Fibroblast of villous mesenchyme (primary cell): ENCODE data around the gene LUZP2. TPM values are rescaled to one million over a fixed set of nuclear protein-coding genes. Genes with fewer than 3 reads are reported as not detected.
"Not testable (repeated sequence)": the region's sequence is repeated elsewhere in the genome, so short reads cannot be mapped to it uniquely, and the experiment has no call there.

Experiments used
- DNase-seq: peaks from one replicate; pipeline ENCODE4 v3.0.0-alpha.2; 2010; ENCODE audit warnings: low read depth
- H3K4me3 ChIP-seq: 2 replicates; pipeline ENCODE4 v1.5.1; 2011; ENCODE audit warnings: low read depth, mild to moderate bottlenecking, low read length
- total RNA-seq: library from RNA; depleted of rRNA; stranded (reverse); fragments of >200 nt; gene quantifications from 2 replicates; pipeline ENCODE4 v1.2.3, GENCODE V29; 2012
- TF ChIP-seq, protein P1 (sequence below): IDR thresholded peaks from 2 replicates; pipeline ENCODE4 v1.5.1; 2012; ENCODE audit warnings: low read depth, mild to moderate bottlenecking, low read length; ENCODE audit not compliant: insufficient read depth

Gene LUZP2
- total RNA-seq, 1 donor = under 0.01 TPM

DNA sequence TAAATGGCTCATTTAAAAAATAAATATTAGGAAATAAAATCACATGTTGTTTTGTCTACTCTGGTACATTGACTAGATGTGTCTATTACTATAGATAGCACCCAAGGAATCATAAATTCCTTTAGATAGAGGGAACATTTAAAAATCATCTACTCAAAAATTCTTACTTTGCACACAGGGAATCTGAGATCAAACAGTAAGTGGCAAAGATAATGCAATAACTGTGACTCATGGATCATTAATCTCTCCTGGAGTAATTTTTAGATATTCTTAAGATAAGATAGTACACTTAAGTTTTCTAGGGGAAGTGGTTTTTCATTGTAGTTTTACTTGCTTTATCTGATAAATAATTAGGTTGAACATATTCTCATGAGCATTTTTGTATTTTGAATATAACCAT lies 468.9 kb downstream of the LUZP2 start:
- TF ChIP-seq, protein P1, sequence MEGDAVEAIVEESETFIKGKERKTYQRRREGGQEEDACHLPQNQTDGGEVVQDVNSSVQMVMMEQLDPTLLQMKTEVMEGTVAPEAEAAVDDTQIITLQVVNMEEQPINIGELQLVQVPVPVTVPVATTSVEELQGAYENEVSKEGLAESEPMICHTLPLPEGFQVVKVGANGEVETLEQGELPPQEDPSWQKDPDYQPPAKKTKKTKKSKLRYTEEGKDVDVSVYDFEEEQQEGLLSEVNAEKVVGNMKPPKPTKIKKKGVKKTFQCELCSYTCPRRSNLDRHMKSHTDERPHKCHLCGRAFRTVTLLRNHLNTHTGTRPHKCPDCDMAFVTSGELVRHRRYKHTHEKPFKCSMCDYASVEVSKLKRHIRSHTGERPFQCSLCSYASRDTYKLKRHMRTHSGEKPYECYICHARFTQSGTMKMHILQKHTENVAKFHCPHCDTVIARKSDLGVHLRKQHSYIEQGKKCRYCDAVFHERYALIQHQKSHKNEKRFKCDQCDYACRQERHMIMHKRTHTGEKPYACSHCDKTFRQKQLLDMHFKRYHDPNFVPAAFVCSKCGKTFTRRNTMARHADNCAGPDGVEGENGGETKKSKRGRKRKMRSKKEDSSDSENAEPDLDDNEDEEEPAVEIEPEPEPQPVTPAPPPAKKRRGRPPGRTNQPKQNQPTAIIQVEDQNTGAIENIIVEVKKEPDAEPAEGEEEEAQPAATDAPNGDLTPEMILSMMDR = no peak
- H3K4me3 ChIP-seq = no peak overlapping the region
- no peak for DNase-seq

DNA sequence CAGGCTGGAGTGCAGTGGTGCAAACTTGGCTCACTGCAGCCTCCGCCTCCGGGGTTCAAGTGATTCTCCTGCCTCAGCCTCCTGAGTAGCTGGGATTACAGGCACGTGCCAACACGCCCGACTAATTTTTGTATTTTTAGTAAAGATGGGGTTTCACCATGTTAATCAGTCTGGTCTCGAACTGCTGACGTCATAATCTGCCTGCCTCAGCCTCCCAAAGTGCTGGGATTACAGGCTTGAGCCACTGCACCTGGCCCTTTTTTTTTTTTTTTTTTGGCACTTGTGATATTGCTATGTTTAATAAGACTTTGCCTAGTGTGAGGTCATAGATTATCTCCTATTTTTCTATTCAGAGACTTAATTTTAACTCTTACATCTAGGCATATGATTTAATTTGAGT lies 497.1 kb downstream of the LUZP2 start:
- H3K4me3 ChIP-seq, DNase-seq: not testable (repeated sequence)

DNA sequence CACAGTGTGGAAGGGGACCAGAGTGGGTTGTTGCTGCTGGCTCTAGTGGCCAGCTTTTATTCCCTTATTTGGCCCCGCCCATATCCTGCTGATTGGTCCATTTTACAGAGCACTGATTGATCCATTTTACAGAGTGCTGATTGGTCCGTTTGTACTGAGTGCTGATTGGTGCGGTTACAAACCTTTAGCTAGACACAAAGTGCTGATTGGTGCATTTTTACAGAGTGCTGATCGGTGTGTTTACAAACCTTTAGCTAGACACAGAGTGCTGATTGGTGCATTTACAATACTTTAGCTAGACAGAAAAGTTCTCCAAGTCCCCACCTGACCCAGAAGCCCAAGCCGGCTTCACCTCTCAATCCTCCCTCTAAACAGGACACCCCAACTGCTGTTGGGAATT lies 503.1 kb downstream of the LUZP2 start:
- not testable (repeated sequence) for DNase-seq, H3K4me3 ChIP-seq

GRCh38 chr11:25037431-25037830 lies 540.6 kb downstream of the LUZP2 start:
- no peak overlapping the region for H3K4me3 ChIP-seq
- no peak for DNase-seq
- TF ChIP-seq, protein P1 = no peak

DNA sequence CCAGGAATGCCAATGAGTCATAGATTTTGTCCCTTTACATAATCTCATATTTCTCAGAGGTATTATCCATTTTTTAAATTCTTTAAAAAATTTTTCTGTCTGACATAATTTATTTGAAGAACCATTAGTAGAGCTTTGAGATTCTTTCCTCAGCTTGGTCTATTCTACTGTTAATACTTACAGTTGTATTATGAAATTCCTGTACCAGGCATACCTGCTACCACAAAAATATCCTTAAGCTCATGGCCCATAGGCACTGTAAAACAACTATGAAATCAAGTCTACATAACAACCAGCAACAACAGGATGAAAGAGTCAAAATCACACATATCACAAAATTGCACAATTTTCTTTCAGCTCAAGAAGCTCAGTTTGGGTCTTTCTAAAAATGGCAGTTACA lies 541.3 kb downstream of the LUZP2 start:
- TF ChIP-seq, protein P1 = no peak
- H3K4me3 ChIP-seq = no peak overlapping the region
- DNase-seq = no peak

DNA sequence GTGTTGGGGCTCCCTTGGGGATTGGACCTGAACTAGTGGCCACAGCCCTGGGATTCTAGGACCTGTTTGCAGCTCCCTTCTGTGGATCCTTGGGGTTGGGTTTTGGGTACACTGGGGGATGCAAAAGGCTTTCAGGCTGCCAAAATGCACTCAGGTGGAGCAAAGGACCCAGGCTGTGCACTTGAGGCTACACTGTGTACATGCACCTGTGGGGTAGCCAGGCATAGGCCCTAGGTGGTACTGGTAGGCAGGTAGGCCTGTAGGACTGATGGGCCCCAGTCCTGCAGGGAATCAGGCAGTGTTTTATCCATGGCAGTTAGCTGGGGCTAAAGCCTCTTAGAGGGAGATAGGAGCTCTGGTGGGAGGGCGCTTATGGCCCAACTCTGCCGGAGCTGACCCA lies 542.3 kb downstream of the LUZP2 start:
- H3K4me3 ChIP-seq = no peak overlapping the region
- no peak for DNase-seq
- TF ChIP-seq, protein P1 = no peak

DNA sequence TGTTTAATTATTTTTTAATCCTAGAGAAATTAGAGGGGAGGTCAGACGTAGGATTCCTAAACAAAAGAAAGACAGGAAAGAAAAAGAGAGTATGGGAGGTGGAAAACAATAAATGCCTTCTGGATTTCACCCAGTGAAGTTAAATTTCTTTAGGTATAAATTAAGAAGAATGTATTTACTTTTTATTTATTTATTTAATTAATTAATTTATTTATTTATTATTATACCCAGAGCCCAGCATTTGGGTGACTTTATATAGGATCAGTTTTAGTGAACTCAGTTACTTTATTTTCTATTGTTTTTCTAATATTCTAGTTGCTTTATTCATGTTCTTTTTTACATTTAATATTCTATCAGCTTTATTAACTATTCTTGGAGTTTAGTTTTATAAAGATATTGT lies 551.8 kb downstream of the LUZP2 start:
- TF ChIP-seq, protein P1 = no peak
- H3K4me3 ChIP-seq = no peak overlapping the region
- DNase-seq = no peak

DNA sequence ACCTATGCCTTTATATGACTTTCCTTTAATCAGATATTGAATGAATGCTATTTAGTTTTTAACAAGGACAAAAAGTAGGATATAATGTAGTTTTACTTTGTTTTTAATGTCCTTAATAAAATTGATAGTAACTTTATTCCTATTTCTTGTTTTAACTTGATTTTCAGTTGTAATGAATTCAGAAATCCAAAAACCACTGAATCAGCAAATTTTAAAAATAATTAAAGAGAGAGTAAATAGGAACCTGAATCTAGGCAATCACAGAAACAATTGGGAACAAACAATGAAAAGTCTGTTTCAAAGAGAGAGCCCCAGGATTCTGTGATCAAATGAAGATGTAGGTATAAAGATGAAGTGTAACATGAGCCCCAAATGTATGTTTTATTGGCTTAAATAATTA lies 556.0 kb downstream of the LUZP2 start:
- TF ChIP-seq, protein P1 = no peak
- DNase-seq = no peak
- H3K4me3 ChIP-seq = no peak overlapping the region
